Gastroesophageal sphincter (tissue), 4 donors: Measurements from ENCODE around the gene TMEM150C. TPM values are rescaled to one million over a fixed set of nuclear protein-coding genes. Genes with fewer than 3 reads are reported as not detected.
"Not testable (repeated sequence)": the region's sequence is repeated elsewhere in the genome, so short reads cannot be mapped to it uniquely, and the experiment has no call there.

ENCODE experiments used
- ATAC-seq: fragments of 150-250 bp; one replicate; pipeline ENCODE4 v1.9.1; 2016; ENCODE audit warnings: mild to moderate bottlenecking, moderate library complexity
- H3K27ac ChIP-seq, 4 donors: fragments of 200-600 bp; sonication (generic) in 3 of 4; 1 replicate in 3 of 4; 2 replicates in 1 of 4; pipeline ENCODE4 v1.5.1; 2016 to 2019
- H3K27me3 ChIP-seq: fragments of 200-600 bp; sonication (generic); one replicate; pipeline ENCODE4 v1.5.1; 2019
- H3K36me3 ChIP-seq, 2 donors: fragments of 200-600 bp; sonication (generic); one replicate each; pipeline ENCODE4 v1.5.1; 2019; ENCODE audit warnings: control low read depth in 1 of 2
- H3K4me1 ChIP-seq, 3 donors: fragments of 200-600 bp; sonication (generic); 1 replicate in 2 of 3; 2 replicates in 1 of 3; pipeline ENCODE4 v1.5.1; 2016 to 2019; ENCODE audit warnings: control low read depth in 2 of 3
- H3K4me3 ChIP-seq, 2 donors: fragments of 200-600 bp; sonication (generic); one replicate each; pipeline ENCODE4 v1.5.1; 2019; ENCODE audit warnings: mild to moderate bottlenecking in 1 of 2, moderate library complexity in 1 of 2
- H3K9me3 ChIP-seq, 3 donors: fragments of 200-600 bp; sonication (generic); one replicate each; pipeline ENCODE4 v1.5.1; 2017 to 2019; ENCODE audit warnings: control low read depth in 2 of 3
- EP300 ChIP-seq: sonication (generic); formaldehyde crosslinking; IDR thresholded peaks from one replicate; pipeline ENCODE4 v1.6.1; 2017; ENCODE audit warnings: antibody characterized with exemption, mild to moderate bottlenecking
- POLR2A ChIP-seq, 2 donors: fragments of 450-650 bp; IDR thresholded peaks; one replicate each; pipeline ENCODE4 v1.6.1; 2017; ENCODE audit warnings: antibody characterized with exemption in 2 of 2, mild to moderate bottlenecking in 2 of 2, moderate library complexity in 1 of 2
- POLR2AphosphoS5 ChIP-seq: sonication (generic); formaldehyde crosslinking; IDR thresholded peaks from one replicate; pipeline ENCODE4 v1.6.1; 2017; ENCODE audit warnings: antibody characterized with exemption
- WGBS, 2 donors: methylation state at CpG; one replicate each; pipeline ENCODE4 v1.1.5; 2018; ENCODE audit warnings: low coverage in 1 of 2; 5-methylcytosine and 5-hydroxymethylcytosine counted together
- total RNA-seq, 4 donors: library from RNA; depleted of rRNA; stranded (reverse); fragments of >200 nt; gene quantifications; one replicate each; pipeline ENCODE4 v1.1.0, GENCODE V29; 2016
- TF ChIP-seq, protein P1 (sequence below), 4 experiments: fragments of 200-600 bp in 2 of 4; fragments of 450-650 bp in 2 of 4; sonication (generic) in 1 of 4; IDR thresholded peaks; one replicate each; pipeline ENCODE4 v1.5.1; 2017 to 2019; ENCODE audit warnings: antibody characterized with exemption in 4 of 4, mild to moderate bottlenecking in 2 of 4, moderate library complexity in 2 of 4

Gene TMEM150C
- total RNA-seq, 4 donors from 2014 or later = 3.5 to 10.0 (median 4.8) TPM

DNA sequence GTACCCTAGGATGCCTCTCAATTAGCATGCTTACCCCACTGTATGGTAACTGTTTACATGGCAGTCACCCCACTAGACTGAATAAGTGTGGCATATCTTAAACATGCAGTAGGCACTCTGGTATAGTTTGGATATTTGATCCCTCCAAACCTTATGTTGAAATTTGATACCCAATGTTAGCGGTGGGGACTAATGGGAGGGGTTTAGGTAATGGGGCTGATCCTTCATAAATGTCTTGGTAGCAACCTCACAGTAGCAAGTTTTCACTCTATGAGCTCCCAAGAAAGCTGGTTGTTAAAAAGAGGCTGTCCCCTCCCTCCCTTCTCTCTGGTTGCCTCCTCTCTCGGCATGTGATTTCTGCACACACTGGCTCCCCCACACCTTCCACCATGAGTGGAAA, 10.1 kb downstream of the TMEM150C start:
- H3K36me3 ChIP-seq = no peaks in the 10 kb centered on the region
- TF ChIP-seq, protein P1, sequence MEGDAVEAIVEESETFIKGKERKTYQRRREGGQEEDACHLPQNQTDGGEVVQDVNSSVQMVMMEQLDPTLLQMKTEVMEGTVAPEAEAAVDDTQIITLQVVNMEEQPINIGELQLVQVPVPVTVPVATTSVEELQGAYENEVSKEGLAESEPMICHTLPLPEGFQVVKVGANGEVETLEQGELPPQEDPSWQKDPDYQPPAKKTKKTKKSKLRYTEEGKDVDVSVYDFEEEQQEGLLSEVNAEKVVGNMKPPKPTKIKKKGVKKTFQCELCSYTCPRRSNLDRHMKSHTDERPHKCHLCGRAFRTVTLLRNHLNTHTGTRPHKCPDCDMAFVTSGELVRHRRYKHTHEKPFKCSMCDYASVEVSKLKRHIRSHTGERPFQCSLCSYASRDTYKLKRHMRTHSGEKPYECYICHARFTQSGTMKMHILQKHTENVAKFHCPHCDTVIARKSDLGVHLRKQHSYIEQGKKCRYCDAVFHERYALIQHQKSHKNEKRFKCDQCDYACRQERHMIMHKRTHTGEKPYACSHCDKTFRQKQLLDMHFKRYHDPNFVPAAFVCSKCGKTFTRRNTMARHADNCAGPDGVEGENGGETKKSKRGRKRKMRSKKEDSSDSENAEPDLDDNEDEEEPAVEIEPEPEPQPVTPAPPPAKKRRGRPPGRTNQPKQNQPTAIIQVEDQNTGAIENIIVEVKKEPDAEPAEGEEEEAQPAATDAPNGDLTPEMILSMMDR (IDR thresholded peaks at IDR 0.05) = no peak
- TF ChIP-seq POLR2AphosphoS5 (no peak), POLR2A (IDR thresholded peaks at IDR 0.05) (no peak)
- H3K27me3 ChIP-seq = no peaks in the 10 kb centered on the region
- H3K9me3 ChIP-seq = no peaks in the 10 kb centered on the region
- H3K4me1 ChIP-seq = no peaks in the 10 kb centered on the region
- 86% methylated on average over 2 of the region's 2 CpGs; no CpG with 5 or more reads in 1 of the 2 donors for WGBS, 2 donors
- no peak overlapping the region for H3K4me3 ChIP-seq
- H3K27ac ChIP-seq = no peak overlapping the region
- ATAC-seq = no peak

DNA sequence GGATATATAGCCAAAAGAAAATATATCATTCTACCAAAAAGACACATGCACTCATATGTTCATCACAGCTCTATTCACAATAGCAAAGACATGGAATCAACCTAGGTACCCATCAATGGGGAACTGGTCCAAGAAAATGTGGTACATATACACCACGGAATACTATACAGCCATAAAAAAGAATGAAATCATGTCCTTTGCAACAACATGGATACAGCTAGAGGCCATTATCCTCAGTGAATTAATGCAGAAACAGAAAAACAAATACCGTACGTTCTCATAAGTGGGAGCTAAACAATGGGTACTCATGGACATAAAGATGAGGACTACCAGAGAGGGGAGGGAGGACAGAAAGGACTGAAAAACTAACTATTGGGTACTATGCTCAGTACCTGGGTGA, 13.9 kb downstream of the TMEM150C start:
- H3K4me3 ChIP-seq, H3K4me1 ChIP-seq, H3K36me3 ChIP-seq, H3K27me3 ChIP-seq, H3K27ac ChIP-seq, H3K9me3 ChIP-seq, ATAC-seq: not testable (repeated sequence)
- 93% methylated on average over 3 of the region's 3 CpGs for WGBS, 2 donors

DNA sequence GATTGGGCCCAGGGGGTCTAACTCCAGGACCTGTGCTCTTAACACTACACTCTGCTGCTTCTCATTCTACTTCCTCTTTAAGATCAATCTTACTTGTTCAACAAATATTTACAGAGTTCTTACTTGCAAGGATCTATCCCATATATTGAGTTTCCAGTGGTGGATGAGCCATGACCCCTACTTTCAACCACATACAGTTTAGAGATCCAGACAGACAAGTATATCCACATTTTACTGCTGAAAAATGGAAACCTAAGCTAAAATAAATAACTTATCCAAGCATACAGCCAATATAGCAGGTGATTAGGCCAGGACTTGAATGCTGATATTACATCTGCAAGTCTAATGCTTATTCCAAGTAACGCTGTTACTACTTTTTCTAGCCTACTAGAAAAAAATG, 18.7 kb downstream of the TMEM150C start:
- Histone ChIP-seq H3K9me3 (no peaks in the 10 kb centered on the region), H3K27me3 (no peaks in the 10 kb centered on the region), H3K4me1 (no peaks in the 10 kb centered on the region), H3K27ac (no peak overlapping the region), H3K36me3 (no peaks in the 10 kb centered on the region), H3K4me3 (no peak overlapping the region)
- WGBS, 2 donors = 100% methylated on average over 1 of the region's 1 CpG
- TF ChIP-seq POLR2AphosphoS5 = no peak
- TF ChIP-seq, protein P1 (IDR thresholded peaks at IDR 0.05) = no peak
- no peak for TF ChIP-seq EP300
- no peak for ATAC-seq

DNA sequence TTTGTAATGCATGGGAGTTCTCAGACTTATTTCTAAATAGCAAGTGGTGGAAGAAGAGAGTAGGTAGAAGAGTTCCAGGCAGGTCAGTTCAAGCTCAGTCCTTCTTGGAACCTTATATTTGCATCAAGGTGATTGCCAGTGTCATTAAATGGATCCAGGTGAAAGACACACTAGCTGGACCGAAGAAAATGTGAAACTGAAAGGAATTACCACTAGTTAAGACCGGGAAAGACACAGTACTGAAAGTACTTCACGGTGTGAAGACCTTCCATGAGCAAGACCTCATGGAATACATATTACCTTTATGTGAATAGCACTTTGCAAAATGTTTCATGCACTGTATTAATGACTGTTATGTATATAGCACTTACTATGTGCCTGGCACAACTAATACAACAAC, 19.1 kb downstream of the TMEM150C start:
- H3K4me3 ChIP-seq = no peak overlapping the region
- TF ChIP-seq POLR2A (IDR thresholded peaks at IDR 0.05) (no peak), POLR2AphosphoS5 (no peak), EP300 (no peak)
- TF ChIP-seq, protein P1 (IDR thresholded peaks at IDR 0.05) = no peak
- H3K36me3 ChIP-seq = no peaks in the 10 kb centered on the region
- no peaks in the 10 kb centered on the region for H3K9me3 ChIP-seq
- WGBS, 2 donors = 90% methylated on average over 2 of the region's 3 CpGs; no CpG with 5 or more reads in 1 of the 2 donors
- no peak for ATAC-seq
- H3K4me1 ChIP-seq = no peaks in the 10 kb centered on the region
- no peak overlapping the region for H3K27ac ChIP-seq
- H3K27me3 ChIP-seq = no peaks in the 10 kb centered on the region

DNA sequence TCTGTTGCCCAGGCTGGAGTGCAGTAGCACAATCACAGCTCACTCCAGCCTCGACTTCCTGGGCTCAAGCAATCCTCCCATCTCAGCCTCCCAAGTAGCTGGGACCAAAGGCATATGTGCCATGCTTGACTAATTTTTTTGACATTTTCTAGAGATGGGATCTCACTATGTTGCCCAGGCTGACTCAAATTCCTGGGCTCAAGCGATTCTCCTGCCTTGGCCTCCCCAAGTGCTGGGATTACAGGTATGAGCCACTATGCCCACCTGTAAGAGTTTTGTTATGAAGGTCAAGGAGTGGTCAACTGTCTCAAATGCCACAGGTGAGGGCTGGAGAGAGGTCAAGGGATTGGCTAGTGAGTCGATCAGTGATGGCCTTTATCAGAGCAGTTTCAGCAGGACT, 32.5 kb downstream of the TMEM150C start:
- Histone ChIP-seq H3K4me1 (no peaks in the 10 kb centered on the region), H3K27me3 (no peaks in the 10 kb centered on the region), H3K36me3 (no peaks in the 10 kb centered on the region), H3K9me3 (no peaks in the 10 kb centered on the region), H3K4me3 (no peak overlapping the region), H3K27ac (no peak overlapping the region)
- 75 to 80% methylated on average over 1 of the region's 3 CpGs for WGBS, 2 donors
- TF ChIP-seq, protein P1 (IDR thresholded peaks at IDR 0.05) = no peak
- TF ChIP-seq POLR2AphosphoS5 (no peak), POLR2A (IDR thresholded peaks at IDR 0.05) (no peak), EP300 (no peak)
- ATAC-seq = no peak

DNA sequence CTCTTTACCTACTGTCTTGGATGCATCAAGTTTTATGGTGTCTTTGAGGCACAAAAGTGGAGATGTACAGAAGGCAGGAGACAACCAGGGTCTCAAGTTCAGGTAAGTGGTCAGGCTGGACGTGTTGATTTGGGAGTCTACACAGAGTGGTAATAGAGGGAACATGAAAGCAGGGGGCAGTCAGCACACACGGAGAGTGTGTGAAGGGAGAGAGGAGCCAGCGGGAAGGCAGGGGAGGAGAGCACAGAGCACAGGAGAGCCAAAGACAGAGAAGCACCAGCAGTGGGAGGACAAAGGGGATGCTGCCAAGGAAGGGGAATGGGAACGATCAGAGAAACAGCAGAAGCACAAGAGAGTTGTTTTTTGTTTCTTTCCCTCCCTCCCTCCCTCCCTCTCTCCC, 32.9 kb downstream of the TMEM150C start:
- H3K27ac ChIP-seq = no peak overlapping the region
- H3K27me3 ChIP-seq = no peaks in the 10 kb centered on the region
- H3K9me3 ChIP-seq = no peaks in the 10 kb centered on the region
- TF ChIP-seq, protein P1 (IDR thresholded peaks at IDR 0.05) = no peak
- TF ChIP-seq POLR2A (IDR thresholded peaks at IDR 0.05) (no peak), POLR2AphosphoS5 (no peak), EP300 (no peak)
- no peaks in the 10 kb centered on the region for H3K36me3 ChIP-seq
- H3K4me3 ChIP-seq = no peak overlapping the region
- no peaks in the 10 kb centered on the region for H3K4me1 ChIP-seq
- no peak for ATAC-seq
- WGBS, 2 donors = 20 to 23% methylated on average over 3 to 4 of the region's 4 CpGs
